HL-60 (cell line): ENCODE data around the gene TFCP2.

ENCODE experiments used
- DNase-seq, 2 experiments: peaks; one replicate each; pipeline ENCODE4 v3.0.0-alpha.2; 2010 to 2020; ENCODE audit warnings: low read depth in 1 of 2, low spot score in 1 of 2
- H3K27ac ChIP-seq: fragments of 250-450 bp; sonication (Bioruptor Pico); replicated peaks from 2 replicates; pipeline ENCODE4 v1.5.1; 2020; ENCODE audit warnings: mild to moderate bottlenecking, moderate library complexity
- H3K27me3 ChIP-seq: fragments of 250-450 bp; sonication (Bioruptor Pico); 2 replicates; pipeline ENCODE4 v1.5.1; 2021; ENCODE audit warnings: mild to moderate bottlenecking, moderate library complexity; ENCODE audit not compliant: insufficient read depth, poor library complexity, severe bottlenecking
- H3K4me3 ChIP-seq: replicated peaks from 2 replicates; pipeline ENCODE4 v1.5.1; 2011; ENCODE audit warnings: mild to moderate bottlenecking, control low read depth, low read length; ENCODE audit not compliant: insufficient read depth
- CTCF ChIP-seq: IDR thresholded peaks from one replicate; pipeline ENCODE4 v1.5.1; 2011; ENCODE audit warnings: low read length, control low read depth, inconsistent platforms; ENCODE audit not compliant: insufficient read depth
- GABPA ChIP-seq: IDR thresholded peaks from 2 replicates; pipeline ENCODE4 v1.6.1; 2012; ENCODE audit warnings: low read depth
- POLR2AphosphoS5 ChIP-seq: IDR thresholded peaks from 2 replicates; pipeline ENCODE4 v1.6.1; 2012; ENCODE audit warnings: low read depth
- REST ChIP-seq: IDR thresholded peaks from 2 replicates; pipeline ENCODE4 v1.6.1; 2012; ENCODE audit warnings: low read depth; ENCODE audit not compliant: insufficient replicate concordance
- SPI1 ChIP-seq: IDR thresholded peaks from 2 replicates; pipeline ENCODE4 v1.6.1; 2012; ENCODE audit warnings: low read depth, mild to moderate bottlenecking, borderline replicate concordance

Gene TFCP2

GRCh38 chr12:51103977-51104376, 69.0 kb downstream of the TFCP2 start:
- H3K27me3 ChIP-seq, result no peaks in the 10 kb centered on the region
- DNase-seq, result no peak
- no peak overlapping the region for H3K4me3 ChIP-seq
- H3K27ac ChIP-seq, result no peak overlapping the region
- TF ChIP-seq POLR2AphosphoS5 (no peak), REST (no peak), CTCF (no peak), SPI1 (no peak), GABPA (no peak)

- no peaks in the 10 kb centered on the region for H3K27me3 ChIP-seq
- no peak overlapping the region for H3K4me3 ChIP-seq
- DNase-seq, result no peak
- no peak for TF ChIP-seq CTCF
- TF ChIP-seq SPI1, result no peak
- no peak for TF ChIP-seq REST
- no peak for TF ChIP-seq GABPA
- no peak for TF ChIP-seq POLR2AphosphoS5
- H3K27ac ChIP-seq, result no peak overlapping the region
Observed at GRCh38 chr12:51098611-51099010, 74.3 kb downstream of the TFCP2 start.

- H3K27ac ChIP-seq, result no peak overlapping the region
- H3K4me3 ChIP-seq, result no peak overlapping the region
- no peaks in the 10 kb centered on the region for H3K27me3 ChIP-seq
- TF ChIP-seq SPI1, result no peak
- no peak for TF ChIP-seq GABPA
- TF ChIP-seq CTCF, result no peak
- TF ChIP-seq REST, result no peak
- TF ChIP-seq POLR2AphosphoS5, result no peak
- DNase-seq, result no peak
Observed at GRCh38 chr12:51090705-51091229, 82.2 kb downstream of the TFCP2 start.
